Hematopoietic multipotent progenitor cell treated with erythropoietin and hydrocortisone succinate and interleukin-3 and kit ligand, for 17 days (in vitro differentiated cells): ENCODE results near the gene CRELD2.
"Not testable (repeated sequence)": the region's sequence is repeated elsewhere in the genome, so short reads cannot be mapped to it uniquely, and the experiment has no call there.

Source experiments
- DNase-seq: peaks from one replicate; pipeline ENCODE4 v3.0.0-alpha.2; 2015; ENCODE audit warnings: low spot score

The CRELD2 gene

GRCh38 chr22:49930596-49931412 is 12.4 kb downstream of the CRELD2 start:
- peak; percentile 13 for DNase-seq

DNA sequence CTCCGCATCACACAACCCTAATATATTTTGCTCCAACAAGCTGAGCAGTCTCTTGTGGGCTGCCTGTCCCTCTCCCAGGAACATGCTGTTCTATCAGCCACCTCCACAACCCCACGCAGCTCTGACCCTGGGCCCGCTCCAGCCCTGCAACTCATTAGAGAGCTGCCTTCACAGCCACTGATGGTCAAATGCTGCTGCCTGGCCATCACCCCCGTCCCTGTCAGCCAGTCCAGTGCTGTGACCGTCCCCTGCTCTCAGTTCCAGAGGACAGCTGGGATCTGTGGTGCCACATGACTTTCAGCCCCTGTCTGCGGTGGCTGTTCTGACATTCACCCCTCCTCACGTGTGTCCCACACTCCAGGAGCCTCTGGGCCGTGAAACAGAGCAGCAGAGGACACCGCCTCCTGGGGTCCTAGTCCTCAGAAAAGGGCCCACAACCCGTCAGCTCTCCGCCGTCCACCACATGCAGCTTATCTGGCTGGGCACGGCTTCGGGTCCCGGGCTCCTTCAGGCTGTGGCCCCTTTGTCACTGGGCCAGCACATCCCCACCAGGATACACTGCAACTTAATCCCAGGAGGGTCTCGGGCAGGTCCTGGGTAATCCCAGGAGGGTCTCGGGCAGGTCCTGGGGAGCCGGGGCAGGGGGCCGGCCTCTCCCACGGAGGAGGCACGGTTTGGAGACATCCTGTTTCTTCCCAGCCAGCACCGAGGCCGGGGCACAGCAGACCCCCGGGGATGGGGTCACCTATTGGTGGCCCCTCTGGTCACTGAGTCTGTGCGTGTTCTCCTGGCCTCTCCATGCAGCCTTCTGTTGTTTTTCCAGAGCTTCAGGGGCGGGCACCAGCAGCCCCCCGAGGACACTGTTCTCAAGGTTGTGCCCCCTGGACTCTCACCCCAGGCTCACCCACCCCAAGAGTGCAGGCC is 15.1 kb downstream of the CRELD2 start:
- DNase-seq, result no peak

DNA sequence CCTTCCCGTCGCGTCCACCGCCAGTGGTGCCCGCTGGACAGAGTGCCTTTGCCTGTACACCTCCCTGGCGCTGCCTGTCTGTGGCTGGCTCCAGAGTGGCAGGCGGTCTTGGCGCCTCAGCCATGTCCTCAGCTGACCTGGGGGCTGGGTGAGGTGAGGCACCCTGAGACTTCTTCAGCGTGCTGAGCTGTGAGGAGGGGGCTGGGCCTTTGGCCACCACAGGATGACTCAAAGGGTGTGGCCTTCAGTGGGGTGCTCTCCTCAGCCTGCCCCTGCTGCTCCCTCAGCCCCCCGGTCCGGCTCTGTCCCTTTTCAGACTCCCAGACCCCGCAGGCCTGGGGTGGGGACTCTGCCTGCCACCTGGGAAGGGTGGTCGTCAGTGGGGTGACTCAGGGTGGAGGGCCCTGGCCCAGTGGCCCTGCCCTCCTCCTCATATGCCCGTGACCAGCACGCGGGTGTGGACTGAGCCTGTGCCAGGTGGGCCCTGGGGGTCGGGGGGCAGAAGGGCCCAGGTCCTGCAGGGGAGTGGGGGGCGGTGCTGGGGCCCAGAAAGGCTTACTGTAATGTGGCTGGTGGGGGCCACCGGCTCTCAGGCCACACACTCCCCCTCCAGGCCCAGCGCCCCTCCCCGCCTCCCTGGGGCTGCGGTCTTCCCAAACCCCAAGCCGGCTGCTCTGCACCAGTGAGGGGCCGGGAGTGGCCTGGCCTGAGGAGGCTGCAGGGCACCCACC is 15.9 kb downstream of the CRELD2 start:
- DNase-seq, result no peak

GRCh38 chr22:49934891-49935557 is 16.6 kb downstream of the CRELD2 start:
- peak; percentile 20 for DNase-seq

- no peak for DNase-seq
Observed at GRCh38 chr22:49935561-49935960, 17.1 kb downstream of the CRELD2 start.

DNA sequence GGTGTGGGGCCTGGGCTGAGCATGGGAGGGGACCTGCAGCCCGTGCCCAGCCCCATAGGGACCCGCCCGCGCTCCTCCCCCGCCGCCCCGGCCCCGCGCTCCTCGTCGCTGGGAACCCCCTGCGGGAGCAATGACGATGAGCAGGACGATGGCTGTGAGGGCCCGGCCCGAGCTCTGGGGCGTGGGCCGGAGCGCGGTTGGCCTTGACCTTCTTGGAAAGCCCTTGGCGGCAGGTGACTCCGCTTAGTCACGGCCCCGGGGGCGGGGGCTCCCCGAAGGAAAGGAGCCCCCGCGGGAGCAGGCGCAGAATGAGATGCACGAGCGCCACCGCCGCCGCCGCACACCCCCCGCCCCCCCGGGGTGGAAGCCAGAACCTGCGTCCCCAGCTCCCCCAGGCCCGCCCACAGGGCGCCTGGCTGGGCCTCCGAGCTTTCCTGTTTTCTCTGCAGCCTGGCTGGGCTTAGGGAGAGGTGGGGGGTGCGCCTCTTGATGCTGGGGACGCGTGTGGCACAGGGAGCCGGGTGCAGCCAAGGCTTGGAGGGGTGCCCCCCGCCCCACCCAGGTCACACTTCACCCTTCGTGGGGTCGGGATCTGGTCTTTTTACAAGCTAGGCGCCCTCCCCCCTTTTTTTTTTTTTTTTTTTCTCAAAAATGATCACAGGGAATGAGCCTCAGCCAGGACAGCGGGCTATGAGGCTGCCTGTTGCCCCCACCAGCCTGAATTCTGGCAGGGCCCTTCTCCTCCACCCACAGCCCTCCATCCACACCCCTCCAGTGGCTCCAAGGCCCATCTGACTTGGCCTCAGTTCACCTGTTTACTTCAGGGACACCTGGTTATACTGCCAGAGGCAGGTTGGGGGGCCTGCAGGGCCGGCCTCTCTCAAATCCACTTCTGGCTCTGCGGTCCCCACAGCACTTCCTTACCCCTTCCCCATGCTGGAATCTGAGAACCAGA is 17.9 kb downstream of the CRELD2 start:
- peak; percentile 22 for DNase-seq

- DNase-seq, result no peak
Observed at GRCh38 chr22:49936973-49937757, 18.7 kb downstream of the CRELD2 start.

DNA sequence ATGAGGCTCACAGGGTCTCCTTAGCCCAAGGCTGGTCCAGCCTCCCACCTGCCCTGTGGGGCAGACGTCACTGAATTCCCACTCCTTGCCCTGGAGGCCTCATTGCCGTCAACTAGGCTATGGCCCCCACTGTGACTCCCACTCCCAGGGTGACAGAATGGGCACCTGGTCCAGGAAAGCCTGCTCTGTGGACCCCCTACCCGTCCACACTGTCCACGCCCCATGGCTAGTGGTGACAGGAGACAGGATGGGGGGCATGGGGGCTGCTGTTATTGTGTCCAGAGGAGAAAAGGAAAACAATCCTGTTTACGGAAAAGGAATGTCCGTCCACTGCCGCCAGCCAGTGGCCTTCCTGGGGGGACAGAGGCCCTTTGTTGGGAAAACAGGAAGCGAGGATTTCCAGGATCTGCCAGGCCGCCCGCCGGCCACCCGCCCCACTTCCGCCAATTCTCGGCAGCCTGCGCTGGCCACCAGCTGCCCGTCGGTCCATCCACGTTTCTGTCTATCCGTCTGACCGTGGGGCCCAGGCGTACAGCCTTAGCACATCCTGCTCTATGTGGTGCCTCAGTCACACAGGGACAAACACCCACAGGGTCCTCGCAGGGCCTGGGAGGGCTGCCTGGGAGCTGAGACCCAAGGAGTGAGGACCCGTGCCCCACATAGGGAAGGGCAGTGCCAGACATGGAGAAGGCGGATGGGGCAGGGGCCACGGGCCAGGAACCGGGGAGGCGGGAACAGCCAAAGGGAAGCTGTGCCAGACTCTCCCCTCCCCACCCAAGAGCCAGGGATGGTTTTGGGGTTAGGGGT is 19.5 kb downstream of the CRELD2 start:
- no peak for DNase-seq

- no peak for DNase-seq
Observed at GRCh38 chr22:49938565-49939136, 20.2 kb downstream of the CRELD2 start.

DNA sequence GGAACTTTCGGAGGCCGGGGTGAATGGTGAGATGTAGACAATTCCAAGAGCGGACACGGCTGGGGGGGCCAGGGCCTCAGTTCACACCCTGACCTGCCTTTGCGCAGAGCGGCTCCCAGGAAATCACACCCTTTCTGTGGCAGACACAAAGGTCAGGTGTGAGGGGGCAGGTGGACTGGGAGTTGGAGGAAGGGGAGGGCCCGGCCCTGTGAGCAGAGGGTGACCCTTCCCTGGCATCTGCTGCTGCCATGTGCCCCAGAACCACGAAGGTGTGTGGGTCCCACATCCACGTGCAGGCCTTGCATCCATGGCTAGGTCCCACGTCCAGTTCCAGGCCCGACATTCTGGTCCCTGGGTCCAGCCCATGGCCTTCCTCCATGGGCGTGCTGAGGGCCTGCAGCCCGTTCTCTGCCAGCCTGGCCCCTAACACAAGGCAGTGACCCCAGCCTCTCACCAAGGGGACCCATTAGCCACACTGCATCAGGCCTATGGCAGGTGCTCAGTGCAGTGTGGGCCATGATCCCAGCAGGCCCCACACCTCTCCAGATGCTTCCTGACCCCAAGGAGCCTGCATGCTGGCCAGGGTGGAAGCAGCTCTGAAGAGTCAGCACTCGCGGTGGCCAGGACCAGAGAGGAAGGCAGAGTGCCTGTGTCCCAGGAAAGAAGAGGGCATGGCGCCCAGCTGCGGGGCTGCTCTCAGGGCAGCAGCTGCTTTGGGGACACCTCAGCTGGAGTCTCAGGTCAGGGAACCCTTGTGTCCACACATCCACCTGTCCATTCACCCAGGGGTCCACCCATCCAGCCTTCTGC is 23.3 kb downstream of the CRELD2 start:
- DNase-seq, result no peak

GRCh38 chr22:49942565-49943404 is 24.4 kb downstream of the CRELD2 start:
- DNase-seq, result no peak

DNA sequence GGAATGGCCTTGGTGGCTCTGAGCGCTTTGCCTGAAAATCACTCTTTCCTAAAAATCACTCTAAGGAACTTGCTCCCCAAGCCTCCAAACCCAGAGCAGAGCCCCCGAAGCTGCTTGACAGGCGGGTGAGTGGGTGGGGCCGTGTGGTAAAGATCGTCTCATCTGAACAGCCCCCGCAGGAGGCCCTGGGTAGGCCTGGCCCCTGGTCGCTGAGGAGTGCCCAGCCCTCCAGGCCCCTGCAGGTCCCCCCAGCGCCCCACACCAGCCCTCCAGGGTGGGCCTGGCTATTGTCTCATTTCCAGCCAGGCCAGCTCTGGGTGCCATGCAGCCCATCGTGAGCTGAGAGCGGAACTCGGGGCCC is 25.0 kb downstream of the CRELD2 start:
- no peak for DNase-seq

GRCh38 chr22:49943771-49944398 is 25.5 kb downstream of the CRELD2 start:
- no peak for DNase-seq

DNA sequence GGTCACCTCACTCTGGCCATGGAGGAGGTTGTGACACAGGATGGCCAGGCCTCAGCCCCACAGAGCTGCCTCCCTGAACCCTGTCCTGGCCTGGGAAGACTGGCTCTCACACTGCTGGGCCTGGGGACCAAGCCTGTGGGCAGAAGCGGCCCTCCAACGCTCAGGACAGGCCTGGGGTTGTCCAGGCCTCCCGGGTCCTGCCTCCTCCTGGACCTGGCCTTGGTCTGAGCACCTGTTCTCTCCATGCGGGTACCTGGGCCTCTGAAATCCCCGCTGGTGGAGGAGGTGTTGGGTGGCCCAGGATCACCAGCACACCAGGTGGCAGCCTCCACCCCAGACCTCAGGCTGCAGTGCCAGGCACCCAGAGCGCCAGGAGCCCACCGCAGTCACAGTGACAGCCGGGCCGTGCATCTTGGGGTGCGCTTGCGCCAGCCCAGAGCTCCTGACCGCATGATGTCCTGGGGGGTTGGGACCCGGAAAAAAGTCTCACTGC is 26.0 kb downstream of the CRELD2 start:
- no peak for DNase-seq

DNA sequence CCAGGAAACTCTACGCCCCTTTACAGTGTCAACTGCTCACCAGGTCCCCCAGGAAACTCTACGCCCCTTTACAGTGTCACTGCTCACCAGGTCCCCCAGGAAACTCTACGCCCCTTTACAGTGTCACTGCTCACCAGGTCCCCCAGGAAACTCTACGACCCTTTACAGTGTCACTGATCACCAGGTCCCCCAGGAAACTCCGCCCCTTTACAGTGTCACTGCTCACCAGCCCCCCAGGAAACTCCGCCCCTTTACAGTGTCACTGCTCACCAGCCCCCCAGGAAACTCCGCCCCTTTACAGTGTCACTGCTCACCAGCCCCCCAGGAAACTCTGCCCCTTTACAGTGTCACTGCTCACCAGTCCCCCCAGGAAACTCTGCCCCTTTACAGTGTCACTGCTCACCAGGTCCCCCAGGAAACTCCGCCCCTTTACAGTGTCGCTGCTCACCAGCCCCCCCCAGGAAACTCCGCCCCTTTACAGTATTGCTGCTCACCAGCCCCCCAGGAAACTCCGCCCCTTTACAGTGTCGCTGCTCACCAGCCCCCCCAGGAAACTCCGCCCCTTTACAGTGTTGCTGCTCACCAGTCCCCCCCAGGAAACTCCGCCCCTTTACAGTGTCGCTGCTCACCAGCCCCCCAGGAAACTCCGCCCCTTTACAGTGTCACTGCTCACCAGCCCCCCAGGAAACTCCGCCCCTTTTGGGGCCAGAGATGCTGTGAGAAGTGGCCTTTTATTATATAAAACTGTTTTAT is 26.8 kb downstream of the CRELD2 start:
- DNase-seq, result not testable (repeated sequence)
